GM12891 (cell line): Measurements from ENCODE around the gene NCOR2.

Source experiments
- POLR2A ChIP-seq: IDR thresholded peaks from 2 replicates; pipeline ENCODE4 v1.6.1; 2011; ENCODE audit warnings: low read depth, low read length, control low read depth
- POLR2AphosphoS5 ChIP-seq: IDR thresholded peaks from 2 replicates; pipeline ENCODE4 v1.6.1; 2011; ENCODE audit warnings: low read depth, low read length, control low read depth
- SPI1 ChIP-seq: IDR thresholded peaks from 2 replicates; pipeline ENCODE4 v1.6.1; 2011; ENCODE audit warnings: low read depth, low read length, control low read depth
- TAF1 ChIP-seq: IDR thresholded peaks from 2 replicates; pipeline ENCODE4 v1.6.1; 2011; ENCODE audit warnings: low read depth, low read length, control low read depth

DNA sequence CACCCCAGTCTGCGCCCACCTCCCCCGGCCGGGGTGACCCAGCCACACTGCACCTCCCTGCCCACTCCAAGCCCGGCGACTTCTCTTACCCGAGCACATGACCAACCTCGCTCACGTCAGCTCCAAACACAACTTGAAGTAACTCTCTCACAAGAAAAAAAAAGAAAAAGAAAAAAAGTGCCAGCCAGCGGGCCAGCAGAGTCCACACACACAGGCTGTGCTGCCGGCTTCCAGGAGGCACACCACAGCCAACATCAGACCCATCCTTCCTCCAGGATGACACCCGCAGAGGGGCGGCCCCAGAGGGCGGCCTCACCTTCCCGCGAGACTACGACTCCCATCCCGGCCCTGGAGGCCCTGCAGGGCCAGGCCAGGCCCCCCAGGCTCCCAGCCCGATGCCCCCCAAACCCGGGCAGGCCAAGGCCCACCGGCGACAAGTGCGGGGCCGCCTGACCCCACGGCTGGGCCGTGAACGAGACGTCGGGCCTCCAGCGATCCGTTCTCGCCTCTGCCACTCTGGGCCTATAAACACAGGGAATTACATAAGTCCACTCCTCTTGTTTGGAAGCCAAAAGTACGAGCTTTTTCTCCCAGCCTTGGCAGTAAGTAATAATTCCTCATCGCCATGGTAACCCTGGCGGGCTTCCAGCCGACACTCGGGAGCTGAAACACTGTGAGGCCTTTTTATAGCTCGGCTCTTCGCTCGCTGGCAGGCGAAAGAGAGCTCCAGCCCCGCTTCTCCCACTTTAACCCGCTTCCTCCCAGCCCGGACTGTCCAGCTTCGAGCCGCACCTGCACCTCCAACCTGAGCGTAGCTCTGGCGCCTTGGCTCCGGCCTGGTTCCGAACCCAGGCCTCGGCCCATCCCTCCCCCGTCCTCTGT lies 49.1 kb downstream of the NCOR2 start:
- TF ChIP-seq TAF1 (no peak), POLR2A (no peak), POLR2AphosphoS5 (no peak), SPI1 (no peak)
